GM12873 (cell line): ENCODE measurements around the gene GALNT14.

Source experiments
- CTCF ChIP-seq: IDR thresholded peaks from 2 replicates; pipeline ENCODE4 v1.5.1; 2012; ENCODE audit warnings: low read depth, mild to moderate bottlenecking, moderate library complexity, low read length, control low read depth; ENCODE audit not compliant: insufficient read depth; ENCODE audit errors: missing control alignments

Gene GALNT14

GRCh38 chr2:31107591-31108300, 30.5 kb downstream of the GALNT14 start:
- TF ChIP-seq CTCF, result no peak

- TF ChIP-seq CTCF, result no peak
Measured at GRCh38 chr2:31101701-31102100, 36.5 kb downstream of the GALNT14 start.

GRCh38 chr2:31097962-31098613, 40.2 kb downstream of the GALNT14 start:
- no peak for TF ChIP-seq CTCF

- TF ChIP-seq CTCF, result no peak
Measured at GRCh38 chr2:31090188-31090587, 48.1 kb downstream of the GALNT14 start.

- TF ChIP-seq CTCF, result no peak
Measured at GRCh38 chr2:31089645-31090044, 48.6 kb downstream of the GALNT14 start.

- TF ChIP-seq CTCF, result no peak
Measured at GRCh38 chr2:31088504-31089195, 49.6 kb downstream of the GALNT14 start.

- TF ChIP-seq CTCF, result no peak
Measured at GRCh38 chr2:31087491-31087890, 50.7 kb downstream of the GALNT14 start.
